SHP77 (cell line): ENCODE results near the gene VPS18.

Experiments
- DNase-seq, 2 experiments: peaks; one replicate each; lab custom pipeline; 2025; lab: John Stamatoyannopoulos, UW

Gene VPS18

DNA sequence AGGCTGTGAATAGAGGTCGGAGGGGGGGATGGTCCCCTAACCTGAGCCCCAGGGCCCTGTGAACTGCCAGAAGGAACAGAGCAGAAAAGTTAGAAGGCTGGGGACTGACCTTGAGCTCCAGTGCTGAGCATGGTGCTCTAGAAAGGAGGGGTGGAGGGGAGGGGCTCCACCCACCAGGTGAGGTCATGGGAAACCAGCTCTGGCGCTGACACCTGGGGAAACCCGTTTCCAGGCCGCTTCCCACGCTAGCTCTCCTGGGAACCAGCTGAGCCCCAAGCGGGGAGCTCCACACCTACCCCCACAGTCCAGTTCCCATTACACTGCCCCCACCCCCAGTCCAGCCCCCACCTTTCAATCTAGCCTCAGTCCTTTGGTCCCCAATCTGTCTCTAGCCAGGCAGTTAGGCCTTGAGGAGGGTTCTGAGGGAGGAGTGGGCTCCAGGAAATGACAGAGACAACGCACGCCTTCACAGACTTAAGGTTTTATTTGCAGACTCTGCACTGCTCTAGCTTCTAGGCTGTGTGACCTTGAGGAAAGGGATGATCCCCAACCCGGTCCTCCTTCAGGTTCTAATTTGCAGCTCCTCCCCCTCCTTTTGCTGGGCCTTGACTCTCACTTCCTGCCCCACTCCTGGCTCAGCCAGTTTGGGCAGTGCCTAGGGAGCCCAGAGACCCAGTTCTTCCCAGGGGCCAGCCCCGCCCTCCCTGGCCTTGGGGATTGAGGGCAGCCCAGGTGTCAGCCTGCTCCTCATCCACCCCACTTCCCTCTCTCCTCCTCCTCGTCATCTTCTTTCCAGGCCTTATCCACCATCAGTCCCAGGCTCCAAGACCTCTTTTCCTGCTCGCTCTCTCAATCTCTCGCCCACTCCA lies 22.3 kb upstream of the VPS18 start:
- no peak for DNase-seq

GRCh38 chr15:40872791-40873693 lies 21.2 kb upstream of the VPS18 start:
- no peak for DNase-seq

- DNase-seq = peak; percentile 67 to 82
These were observed 20.3 kb upstream of the VPS18 start, which contains the start of gene RHOV for GRCh38 chr15:40873694-40874561. RHOV (minus strand) TSS chr15:40874234; CDS start chr15:40874139, 95 bp downstream.

GRCh38 chr15:40875991-40876730 lies 18.1 kb upstream of the VPS18 start:
- DNase-seq = no peak

- DNase-seq = no peak
These were observed 16.6 kb upstream of the VPS18 start for GRCh38 chr15:40877694-40878093.

GRCh38 chr15:40878785-40879184 lies 15.5 kb upstream of the VPS18 start:
- no peak for DNase-seq

- no peak for DNase-seq
These were observed 14.6 kb upstream of the VPS18 start for GRCh38 chr15:40879609-40880008.

- DNase-seq = no peak
These were observed 12.9 kb upstream of the VPS18 start for GRCh38 chr15:40881351-40881750.

GRCh38 chr15:40886586-40886985 lies 7.7 kb upstream of the VPS18 start:
- no peak for DNase-seq

- no peak for DNase-seq
These were observed 5.1 kb upstream of the VPS18 start for GRCh38 chr15:40889112-40889511.

- no peak for DNase-seq
These were observed 3.1 kb upstream of the VPS18 start for GRCh38 chr15:40891138-40891537.

- DNase-seq = peak; percentile 52 to 53
These were observed 2.3 kb upstream of the VPS18 start for GRCh38 chr15:40891810-40892446.

- no peak for DNase-seq
These were observed 1.7 kb upstream of the VPS18 start for GRCh38 chr15:40892447-40893012.

- DNase-seq = no peak
These were observed 1.1 kb upstream of the VPS18 start for GRCh38 chr15:40893019-40893670.

DNA sequence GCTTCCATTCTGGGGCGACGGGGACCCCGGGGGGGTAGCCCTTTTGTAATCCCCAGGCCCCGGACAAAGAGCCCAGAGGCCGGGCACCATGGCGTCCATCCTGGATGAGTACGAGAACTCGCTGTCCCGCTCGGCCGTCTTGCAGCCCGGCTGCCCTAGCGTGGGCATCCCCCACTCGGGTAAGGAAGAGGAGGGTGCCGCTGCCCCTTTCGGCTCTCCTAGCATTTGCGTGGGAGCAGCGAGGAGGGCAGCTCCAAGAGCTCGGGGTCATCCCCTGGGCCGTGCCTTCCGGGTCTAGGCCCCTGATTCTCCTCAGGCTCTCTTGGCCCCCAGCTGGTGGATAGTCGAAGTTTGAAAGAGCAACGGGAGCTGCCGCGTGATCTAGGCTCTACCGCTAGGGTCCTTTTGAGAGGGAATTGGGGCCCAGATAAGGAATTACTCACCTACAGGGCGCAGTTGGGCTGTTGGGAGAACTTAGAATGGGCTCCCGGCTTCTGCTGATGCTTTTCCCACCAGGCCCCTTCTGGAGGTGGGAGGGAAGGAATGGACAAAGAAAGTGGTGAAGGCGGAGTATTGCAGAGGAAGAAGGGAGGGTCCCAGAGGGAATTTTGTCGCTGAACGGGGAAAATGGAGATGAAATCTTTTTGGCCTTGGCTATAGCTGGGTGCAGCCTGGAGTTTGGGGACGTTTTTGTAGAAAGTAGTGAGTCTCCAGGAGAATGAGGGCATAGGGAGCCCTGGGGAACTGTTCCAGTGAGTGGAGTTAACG lies 615 bp downstream of the VPS18 start:
- DNase-seq = peak; percentile 53 to 71

DNA sequence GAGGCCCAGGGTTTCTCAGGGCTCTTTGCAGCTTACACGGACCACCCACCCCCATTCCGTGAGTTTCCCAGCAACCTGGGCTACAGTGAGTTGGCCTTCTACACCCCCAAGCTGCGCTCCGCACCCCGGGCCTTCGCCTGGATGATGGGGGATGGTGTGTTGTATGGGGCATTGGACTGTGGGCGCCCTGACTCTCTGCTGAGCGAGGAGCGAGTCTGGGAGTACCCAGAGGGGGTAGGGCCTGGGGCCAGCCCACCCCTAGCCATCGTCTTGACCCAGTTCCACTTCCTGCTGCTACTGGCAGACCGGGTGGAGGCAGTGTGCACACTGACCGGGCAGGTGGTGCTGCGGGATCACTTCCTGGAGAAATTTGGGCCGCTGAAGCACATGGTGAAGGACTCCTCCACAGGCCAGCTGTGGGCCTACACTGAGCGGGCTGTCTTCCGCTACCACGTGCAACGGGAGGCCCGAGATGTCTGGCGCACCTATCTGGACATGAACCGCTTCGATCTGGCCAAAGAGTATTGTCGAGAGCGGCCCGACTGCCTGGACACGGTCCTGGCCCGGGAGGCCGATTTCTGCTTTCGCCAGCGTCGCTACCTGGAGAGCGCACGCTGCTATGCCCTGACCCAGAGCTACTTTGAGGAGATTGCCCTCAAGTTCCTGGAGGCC lies 5.4 kb downstream of the VPS18 start:
- DNase-seq = no peak

GRCh38 chr15:40900256-40901052 lies 6.2 kb downstream of the VPS18 start:
- DNase-seq = no peak

- DNase-seq = no peak
These were observed 6.8 kb downstream of the VPS18 start for GRCh38 chr15:40901053-40901443.
